Measurements from ENCODE around the gene PDLIM1. TPM values are rescaled to one million over a fixed set of nuclear protein-coding genes. Genes with fewer than 3 reads are reported as not detected.

The PDLIM1 gene
- total RNA-seq, 1 experiment from 2014 or later, result 98.1 TPM

- Mint-ChIP-seq H3K4me3 (ENCODE audit: unreplicated experiment) (no peak overlapping the region), H3K4me1 (ENCODE audit: insufficient read depth, unreplicated experiment) (peaks cover 27% of the 10 kb centered on the region), H3K9me3 (ENCODE audit: unreplicated experiment) (no peaks in the 10 kb centered on the region), H3K36me3 (ENCODE audit: insufficient read depth, unreplicated experiment) (peaks cover 44% of the 10 kb centered on the region), H3K27me3 (ENCODE audit: insufficient read depth, unreplicated experiment) (no peaks in the 10 kb centered on the region), H3K27ac (ENCODE audit: low read depth, unreplicated experiment) (no peak overlapping the region)
- DNase-seq (ENCODE audit: unreplicated experiment), result no peak
- no TSS peak for BruUV-seq (replicated peaks)
- CTCF ChIA-PET, result interaction anchor here (0.6 to 1.3 kb wide), 2 partner anchors 106 to 108 kb away, joined by 3 to 4 read pairs; no protein-coding TSS in a partner anchor
- POLR2A ChIA-PET, result no interaction called here
- TF ChIP-seq CTCF (IDR thresholded peaks at IDR 0.05; ENCODE audit: unreplicated experiment), result no peak
- intact Hi-C loops (cut with micrococcal nuclease), result no loop called here
These were observed 39.9 kb downstream of the PDLIM1 start for GRCh38 chr10:95250856-95251255.

GRCh38 chr10:95249467-95249866, 41.3 kb downstream of the PDLIM1 start:
- no peak for TF ChIP-seq CTCF (IDR thresholded peaks at IDR 0.05; ENCODE audit: unreplicated experiment)
- no peak for DNase-seq (ENCODE audit: unreplicated experiment)
- Mint-ChIP-seq H3K4me1 (ENCODE audit: insufficient read depth, unreplicated experiment) (peaks cover 27% of the 10 kb centered on the region), H3K4me3 (ENCODE audit: unreplicated experiment) (no peak overlapping the region), H3K9me3 (ENCODE audit: unreplicated experiment) (no peaks in the 10 kb centered on the region), H3K36me3 (ENCODE audit: insufficient read depth, unreplicated experiment) (peaks cover 50% of the 10 kb centered on the region), H3K27ac (ENCODE audit: low read depth, unreplicated experiment) (no peak overlapping the region), H3K27me3 (ENCODE audit: insufficient read depth, unreplicated experiment) (no peaks in the 10 kb centered on the region)
- POLR2A ChIA-PET, result interaction anchor here (0.7 to 0.9 kb wide), 2 partner anchors 16 to 25 kb away, joined by 3 to 4 read pairs; no protein-coding TSS in a partner anchor
- no TSS peak for BruUV-seq (replicated peaks)
- CTCF ChIA-PET, result interaction anchor here (0.6 to 18.9 kb wide), 6 partner anchors 9 to 365 kb away, joined by 3 to 713 read pairs (median 3); no protein-coding TSS in a partner anchor
- intact Hi-C loops (cut with micrococcal nuclease), result loop anchor here (5.0 kb wide), 2 partner anchors 58 to 353 kb away; no protein-coding TSS in a partner anchor

- Mint-ChIP-seq H3K27ac (ENCODE audit: low read depth, unreplicated experiment) (no peak overlapping the region), H3K9me3 (ENCODE audit: unreplicated experiment) (no peaks in the 10 kb centered on the region), H3K36me3 (ENCODE audit: insufficient read depth, unreplicated experiment) (peaks cover 55% of the 10 kb centered on the region), H3K4me3 (ENCODE audit: unreplicated experiment) (no peak overlapping the region), H3K4me1 (ENCODE audit: insufficient read depth, unreplicated experiment) (peaks cover 27% of the 10 kb centered on the region), H3K27me3 (ENCODE audit: insufficient read depth, unreplicated experiment) (no peaks in the 10 kb centered on the region)
- DNase-seq (ENCODE audit: unreplicated experiment), result no peak
- no peak for TF ChIP-seq CTCF (IDR thresholded peaks at IDR 0.05; ENCODE audit: unreplicated experiment)
- intact Hi-C loops (cut with micrococcal nuclease), result loop anchor here (5.0 kb wide), 2 partner anchors 58 to 353 kb away; no protein-coding TSS in a partner anchor
- no TSS peak for BruUV-seq (replicated peaks)
- CTCF ChIA-PET, result interaction anchor here (0.6 to 18.9 kb wide), 6 partner anchors 9 to 365 kb away, joined by 3 to 713 read pairs (median 3); no protein-coding TSS in a partner anchor
- POLR2A ChIA-PET, result interaction anchor here (0.7 to 0.9 kb wide), 2 partner anchors 17 to 25 kb away, joined by 3 to 4 read pairs; no protein-coding TSS in a partner anchor
These were observed 41.8 kb downstream of the PDLIM1 start for GRCh38 chr10:95248989-95249388.

GRCh38 chr10:95247881-95248583, 42.8 kb downstream of the PDLIM1 start:
- CTCF ChIA-PET, result interaction anchor here (0.5 to 18.9 kb wide), 17 partner anchors 11 to 619 kb away, joined by 3 to 713 read pairs (median 8); no protein-coding TSS in a partner anchor
- Mint-ChIP-seq H3K27me3 (ENCODE audit: insufficient read depth, unreplicated experiment) (no peaks in the 10 kb centered on the region), H3K36me3 (ENCODE audit: insufficient read depth, unreplicated experiment) (peaks cover 58% of the 10 kb centered on the region), H3K4me3 (ENCODE audit: unreplicated experiment) (no peak overlapping the region), H3K27ac (ENCODE audit: low read depth, unreplicated experiment) (peak overlapping the region; percentile 80), H3K9me3 (ENCODE audit: unreplicated experiment) (no peaks in the 10 kb centered on the region), H3K4me1 (ENCODE audit: insufficient read depth, unreplicated experiment) (peaks cover 27% of the 10 kb centered on the region)
- TF ChIP-seq CTCF (IDR thresholded peaks at IDR 0.05; ENCODE audit: unreplicated experiment), result no peak
- DNase-seq (ENCODE audit: unreplicated experiment), result peak; percentile 65
- BruUV-seq (replicated peaks), result no TSS peak
- POLR2A ChIA-PET, result interaction anchor here (0.6 to 2.6 kb wide), 7 partner anchors 27 to 445 kb away, joined by 3 to 14 read pairs (median 4); no protein-coding TSS in a partner anchor
- intact Hi-C loops (cut with micrococcal nuclease), result loop anchor here (5.0 kb wide), 2 partner anchors 59 to 354 kb away; no protein-coding TSS in a partner anchor

Data from MCF 10A (cell line).